GM23248 (cell line): ENCODE results near the gene LYPLAL1. TPM values are rescaled to one million over a fixed set of nuclear protein-coding genes. Genes with fewer than 3 reads are reported as not detected.
"Not testable (repeated sequence)": the region's sequence is repeated elsewhere in the genome, so short reads cannot be mapped to it uniquely, and the experiment has no call there.

Experiments used
- DNase-seq: peaks from one replicate; pipeline ENCODE4 v3.0.0-alpha.2; 2015
- H2AFZ ChIP-seq: fragments of 200-600 bp; sonication (generic); 2 replicates; pipeline ENCODE4 v1.6.1; 2016; ENCODE audit warnings: antibody characterized with exemption
- H3F3A ChIP-seq: fragments of 200-600 bp; sonication (generic); 2 replicates; pipeline ENCODE4 v1.6.1; 2016; ENCODE audit warnings: mild to moderate bottlenecking, antibody characterized with exemption, mixed run types; ENCODE audit not compliant: insufficient read depth
- H3K27ac ChIP-seq: fragments of 200-600 bp; sonication (generic); 2 replicates; pipeline ENCODE4 v1.5.1; 2016; ENCODE audit warnings: mild to moderate bottlenecking
- H3K27me3 ChIP-seq: fragments of 200-600 bp; sonication (generic); replicated peaks from 2 replicates; pipeline ENCODE4 v1.6.1; 2016; ENCODE audit warnings: mild to moderate bottlenecking; ENCODE audit not compliant: insufficient read depth
- H3K36me3 ChIP-seq: fragments of 200-600 bp; sonication (generic); 2 replicates; pipeline ENCODE4 v1.6.1; 2016; ENCODE audit warnings: low read depth, mild to moderate bottlenecking
- H3K4me1 ChIP-seq: fragments of 200-600 bp; sonication (generic); 2 replicates; pipeline ENCODE4 v1.6.1; 2016; ENCODE audit warnings: mild to moderate bottlenecking; ENCODE audit not compliant: insufficient read depth
- H3K4me2 ChIP-seq: fragments of 200-600 bp; sonication (generic); one replicate; pipeline ENCODE4 v1.6.1; 2016; ENCODE audit warnings: mild to moderate bottlenecking; ENCODE audit not compliant: unreplicated experiment
- H3K4me3 ChIP-seq: fragments of 200-600 bp; sonication (generic); 2 replicates; pipeline ENCODE4 v1.5.1; 2016; ENCODE audit warnings: mild to moderate bottlenecking
- H3K79me2 ChIP-seq: fragments of 200-600 bp; sonication (generic); 2 replicates; pipeline ENCODE4 v1.6.1; 2016; ENCODE audit warnings: mild to moderate bottlenecking; ENCODE audit not compliant: insufficient read depth
- H3K9ac ChIP-seq: fragments of 200-600 bp; sonication (generic); 2 replicates; pipeline ENCODE4 v1.6.1; 2016; ENCODE audit warnings: mild to moderate bottlenecking
- H3K9me2 ChIP-seq: fragments of 200-600 bp; sonication (generic); 2 replicates; pipeline ENCODE4 v1.6.1; 2016; ENCODE audit warnings: mixed run types, mild to moderate bottlenecking, moderate library complexity; ENCODE audit not compliant: insufficient read depth
- H3K9me3 ChIP-seq: fragments of 200-600 bp; sonication (generic); one replicate; pipeline ENCODE4 v1.6.1; 2017; ENCODE audit warnings: low read depth
- H4K20me1 ChIP-seq: fragments of 200-600 bp; sonication (generic); 2 replicates; pipeline ENCODE4 v1.6.0; 2016; ENCODE audit not compliant: insufficient read depth
- EZH2 ChIP-seq: fragments of 200-600 bp; sonication (generic); IDR thresholded peaks from 2 replicates; pipeline ENCODE4 v1.6.1; 2018; ENCODE audit warnings: antibody characterized with exemption, mild to moderate bottlenecking; ENCODE audit not compliant: insufficient read depth, poor library complexity, severe bottlenecking
- EZH2phosphoT487 ChIP-seq: fragments of 200-600 bp; sonication (generic); IDR thresholded peaks from 2 replicates; pipeline ENCODE4 v1.6.1; 2018; ENCODE audit warnings: antibody characterized with exemption, moderate library complexity, mild to moderate bottlenecking, low read depth; ENCODE audit not compliant: insufficient read depth
- WGBS, 2 experiments: methylation state at CpG; one replicate each; pipeline ENCODE4 v1.1.6; 2015 to 2017; ENCODE audit warnings: low lambda C conversion rate in 2 of 2, low coverage in 1 of 2; ENCODE audit errors: missing lambda C conversion rate in 2 of 2; 5-methylcytosine and 5-hydroxymethylcytosine counted together
- in situ Hi-C: fragments of 300-500 bp; cut with MboI; formaldehyde crosslinking; loops from 2 replicates; pipeline ENCODE4 v1.15.0; 2020
- polyA plus RNA-seq: library from polyadenylated mRNA; unstranded; fragments of >200 nt; fragmentation: Nextera tagmentation; extraction: Ambion mirVana; gene quantifications from 2 replicates; pipeline ENCODE4 v1.2.1, GENCODE V29; 2016
- total RNA-seq: library from RNA; depleted of rRNA; stranded (reverse); fragments of >200 nt; shearing (Covaris generic); gene quantifications from 2 replicates; pipeline ENCODE4 v1.2.3, GENCODE V29; 2014

LYPLAL1 gene
- total and polyA plus RNA-seq, 2 experiments from 2014 or later = 9.1 to 33.7 TPM

GRCh38 chr1:219190605-219191004 is 16.9 kb downstream of the LYPLAL1 start:
- Histone ChIP-seq H3K36me3 (peaks cover 7% of the 10 kb centered on the region; the same call in 1 of the 2 replicates), H3K4me3 (no peak overlapping the region), H3K4me2 (no peak overlapping the region), H3F3A (peaks cover 8% of the 10 kb centered on the region), H3K9me3 (no peaks in the 10 kb centered on the region), H3K79me2 (peaks cover 21% of the 10 kb centered on the region; the same call in 1 of the 2 replicates), H3K27me3 (no peaks in the 10 kb centered on the region), H3K9ac (no peak overlapping the region), H3K27ac (no peak overlapping the region), H3K4me1 (peaks cover 15% of the 10 kb centered on the region), H2AFZ (no peak overlapping the region), H4K20me1 (no peaks in the 10 kb centered on the region), H3K9me2 (no peaks in the 10 kb centered on the region)
- in situ Hi-C loops = loop anchor here (25.0 kb wide), 1 partner anchor 853 kb away; the partner anchor contains the start of gene TGFB2
- no peak for DNase-seq
- 97 to 99% methylated on average over 3 of the region's 3 CpGs for WGBS, 2 experiments
- TF ChIP-seq EZH2 = no peak
- no peak for TF ChIP-seq EZH2phosphoT487

- H3K9ac ChIP-seq, H4K20me1 ChIP-seq, H3K9me2 ChIP-seq, H3K27ac ChIP-seq, H3K27me3 ChIP-seq, H2AFZ ChIP-seq, H3K79me2 ChIP-seq, H3F3A ChIP-seq, H3K9me3 ChIP-seq, DNase-seq, H3K4me2 ChIP-seq, H3K4me1 ChIP-seq, H3K36me3 ChIP-seq, H3K4me3 ChIP-seq: not testable (repeated sequence)
- in situ Hi-C loops = loop anchor here (25.0 kb wide), 1 partner anchor 859 kb away; the partner anchor contains the start of gene TGFB2
- WGBS, 2 experiments = 80 to 82% methylated on average over 3 of the region's 3 CpGs
Measured at GRCh38 chr1:219195833-219196232, 22.2 kb downstream of the LYPLAL1 start.

GRCh38 chr1:219201656-219202055 is 28.0 kb downstream of the LYPLAL1 start:
- Histone ChIP-seq H3K27ac (no peak overlapping the region), H3F3A (no peaks in the 10 kb centered on the region), H3K4me1 (no peaks in the 10 kb centered on the region), H3K36me3 (no peaks in the 10 kb centered on the region), H3K79me2 (no peaks in the 10 kb centered on the region), H4K20me1 (no peaks in the 10 kb centered on the region), H3K9me2 (no peaks in the 10 kb centered on the region), H3K9ac (no peak overlapping the region), H2AFZ (no peak overlapping the region), H3K9me3 (no peaks in the 10 kb centered on the region), H3K4me2 (no peak overlapping the region), H3K4me3 (no peak overlapping the region), H3K27me3 (no peaks in the 10 kb centered on the region)
- TF ChIP-seq EZH2 (no peak), EZH2phosphoT487 (no peak)
- no peak for DNase-seq
- in situ Hi-C loops = no loop called here
- 97 to 98% methylated on average over 3 of the region's 3 CpGs for WGBS, 2 experiments

DNA sequence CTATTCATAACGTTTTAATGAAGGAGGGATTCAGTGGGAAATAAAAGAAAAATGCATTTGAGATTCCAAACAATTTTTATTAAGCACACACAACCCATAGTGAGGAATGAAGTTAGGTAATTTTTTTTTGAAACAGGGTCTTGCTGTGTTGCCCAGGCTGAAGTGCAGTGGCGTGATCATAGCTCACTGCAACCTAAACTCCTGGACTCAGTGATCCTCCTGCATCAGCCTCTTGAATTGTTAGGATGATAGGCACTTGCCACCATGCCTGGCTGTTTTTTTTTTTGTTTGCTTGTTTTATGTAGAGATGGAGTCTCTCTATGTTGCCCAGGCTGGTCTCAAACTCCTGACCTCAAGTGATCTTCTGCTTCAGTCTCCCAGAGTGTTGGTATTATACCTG is 28.9 kb downstream of the LYPLAL1 start:
- Histone ChIP-seq H3K4me1 (no peaks in the 10 kb centered on the region), H3K27ac (no peak overlapping the region), H4K20me1 (no peaks in the 10 kb centered on the region), H2AFZ (no peak overlapping the region), H3K9me3 (no peaks in the 10 kb centered on the region), H3K4me3 (no peak overlapping the region), H3K27me3 (no peaks in the 10 kb centered on the region), H3K9ac (no peak overlapping the region), H3K4me2 (no peak overlapping the region), H3K36me3 (no peaks in the 10 kb centered on the region), H3K79me2 (no peaks in the 10 kb centered on the region), H3F3A (no peaks in the 10 kb centered on the region), H3K9me2 (no peaks in the 10 kb centered on the region)
- in situ Hi-C loops = no loop called here
- WGBS, 2 experiments = 59 to 62% methylated on average over 2 of the region's 2 CpGs
- no peak for DNase-seq
- no peak for TF ChIP-seq EZH2

- Histone ChIP-seq H3K9ac (no peak overlapping the region), H2AFZ (no peak overlapping the region), H3K4me3 (no peak overlapping the region), H3K4me2 (no peak overlapping the region), H3K27me3 (no peaks in the 10 kb centered on the region), H4K20me1 (no peaks in the 10 kb centered on the region), H3K4me1 (no peaks in the 10 kb centered on the region), H3K79me2 (no peaks in the 10 kb centered on the region), H3K9me3 (no peaks in the 10 kb centered on the region), H3K36me3 (no peaks in the 10 kb centered on the region), H3K9me2 (no peaks in the 10 kb centered on the region), H3K27ac (no peak overlapping the region), H3F3A (no peaks in the 10 kb centered on the region)
- TF ChIP-seq EZH2 (no peak), EZH2phosphoT487 (no peak)
- in situ Hi-C loops = no loop called here
- 99% methylated on average over 2 of the region's 2 CpGs for WGBS, 2 experiments
- no peak for DNase-seq
Measured at GRCh38 chr1:219206350-219206749, 32.7 kb downstream of the LYPLAL1 start.
